HS-5 (cell line): Measurements from ENCODE around the gene PHYKPL.

ENCODE experiments used
- DNase-seq: peaks from one replicate; pipeline ENCODE4 v3.0.0-alpha.2; 2012; ENCODE audit warnings: low read depth

The PHYKPL gene

GRCh38 chr5:178232124-178232919 lies at the start of gene PHYKPL:
PHYKPL (minus strand) TSS chr5:178232802; CDS start chr5:178232550, 252 bp downstream.
- no peak for DNase-seq

GRCh38 chr5:178282391-178282790 lies 49.8 kb upstream of the PHYKPL start:
- DNase-seq: no peak

GRCh38 chr5:178281331-178281730 lies 48.7 kb upstream of the PHYKPL start:
- no peak for DNase-seq

DNA sequence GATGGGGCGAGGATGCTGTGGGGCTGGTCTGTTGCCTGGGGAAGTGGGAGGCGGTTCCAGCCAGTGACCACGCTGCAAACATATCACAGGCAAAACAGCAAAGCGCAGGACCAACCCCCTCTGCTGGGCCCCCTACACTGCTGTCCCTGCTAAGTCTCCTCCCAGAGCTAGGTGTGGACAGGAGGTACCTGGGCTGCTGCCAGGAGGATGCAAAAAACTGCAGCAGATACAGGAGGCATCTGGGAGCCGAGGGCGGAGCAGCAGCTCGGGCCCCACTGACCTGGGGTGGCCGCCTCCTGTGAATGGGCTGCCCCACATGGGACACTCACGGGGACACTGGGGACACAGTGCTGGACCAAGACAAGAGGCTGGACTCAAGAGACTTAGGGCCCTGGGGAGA lies 48.0 kb upstream of the PHYKPL start:
- DNase-seq: no peak

GRCh38 chr5:178279723-178280438 lies 47.3 kb upstream of the PHYKPL start:
- DNase-seq: peak; percentile 0

DNA sequence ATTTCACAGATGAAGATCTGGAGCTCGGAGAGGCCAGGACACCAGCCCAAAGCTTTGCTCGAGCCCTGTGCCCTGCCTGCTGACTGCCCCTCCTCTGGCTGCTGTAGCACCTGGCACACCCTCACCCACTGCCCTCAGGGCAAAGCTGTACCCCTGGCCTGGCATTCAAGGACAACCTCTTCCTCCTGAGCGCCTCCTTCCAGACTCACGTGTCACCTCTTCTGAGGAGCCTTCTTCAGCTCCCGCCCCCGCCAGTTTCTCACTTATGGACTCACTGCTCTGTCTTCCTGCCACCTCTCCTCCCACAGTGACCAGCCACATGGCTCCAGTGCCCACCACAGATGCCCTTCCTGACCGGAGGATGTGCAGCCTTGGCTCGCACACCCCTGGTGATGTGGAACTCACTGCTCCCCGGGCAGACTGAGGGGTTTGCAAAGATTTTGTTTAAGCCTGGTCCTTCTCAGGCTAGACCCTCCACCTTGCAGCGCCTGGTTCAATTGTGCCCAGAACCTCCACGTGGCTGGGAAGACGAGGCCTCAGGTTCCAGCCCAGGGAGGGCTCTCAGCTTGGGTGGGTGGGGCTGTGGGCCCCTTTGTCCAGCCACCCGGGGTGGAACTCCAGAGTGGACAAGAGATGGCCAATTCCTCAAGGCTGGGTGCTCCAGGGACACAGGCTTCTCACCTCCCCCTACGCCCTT lies 46.6 kb upstream of the PHYKPL start:
- DNase-seq: no peak

DNA sequence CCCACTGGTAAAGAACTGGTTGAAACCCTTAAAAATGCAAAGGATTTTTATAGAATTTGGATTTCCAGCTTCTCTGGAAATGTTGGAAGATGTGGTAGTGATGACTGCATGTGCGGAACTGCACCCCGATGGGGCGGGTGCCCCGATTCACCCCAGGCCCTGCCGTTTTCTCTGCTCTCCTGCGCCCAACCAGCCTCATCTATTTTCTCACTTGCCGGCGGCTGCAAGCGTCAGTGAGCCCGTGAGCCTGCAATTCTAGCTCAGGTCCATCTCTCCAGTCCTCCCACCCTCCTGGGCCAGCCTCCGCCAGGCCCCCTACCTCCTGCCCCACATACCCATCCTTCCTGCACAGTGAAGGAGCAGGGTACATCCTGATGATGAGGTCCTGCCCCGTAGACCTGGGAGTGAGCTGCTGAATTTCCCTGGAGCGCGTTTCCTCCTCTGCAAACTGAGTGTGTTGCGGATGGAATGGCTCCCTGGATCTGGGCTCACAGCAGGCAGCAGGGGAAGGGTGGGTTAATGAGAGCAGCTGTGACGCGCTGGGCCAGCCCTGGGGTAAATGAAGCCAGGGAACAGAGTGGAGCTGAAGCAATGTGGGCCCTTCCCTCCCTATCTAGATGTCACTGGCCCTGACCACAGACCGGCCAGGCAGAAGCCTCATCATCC lies 45.9 kb upstream of the PHYKPL start:
- DNase-seq: no peak

GRCh38 chr5:178277866-178278265 lies 45.3 kb upstream of the PHYKPL start:
- DNase-seq: no peak

GRCh38 chr5:178277346-178277745 lies 44.7 kb upstream of the PHYKPL start:
- no peak for DNase-seq

DNA sequence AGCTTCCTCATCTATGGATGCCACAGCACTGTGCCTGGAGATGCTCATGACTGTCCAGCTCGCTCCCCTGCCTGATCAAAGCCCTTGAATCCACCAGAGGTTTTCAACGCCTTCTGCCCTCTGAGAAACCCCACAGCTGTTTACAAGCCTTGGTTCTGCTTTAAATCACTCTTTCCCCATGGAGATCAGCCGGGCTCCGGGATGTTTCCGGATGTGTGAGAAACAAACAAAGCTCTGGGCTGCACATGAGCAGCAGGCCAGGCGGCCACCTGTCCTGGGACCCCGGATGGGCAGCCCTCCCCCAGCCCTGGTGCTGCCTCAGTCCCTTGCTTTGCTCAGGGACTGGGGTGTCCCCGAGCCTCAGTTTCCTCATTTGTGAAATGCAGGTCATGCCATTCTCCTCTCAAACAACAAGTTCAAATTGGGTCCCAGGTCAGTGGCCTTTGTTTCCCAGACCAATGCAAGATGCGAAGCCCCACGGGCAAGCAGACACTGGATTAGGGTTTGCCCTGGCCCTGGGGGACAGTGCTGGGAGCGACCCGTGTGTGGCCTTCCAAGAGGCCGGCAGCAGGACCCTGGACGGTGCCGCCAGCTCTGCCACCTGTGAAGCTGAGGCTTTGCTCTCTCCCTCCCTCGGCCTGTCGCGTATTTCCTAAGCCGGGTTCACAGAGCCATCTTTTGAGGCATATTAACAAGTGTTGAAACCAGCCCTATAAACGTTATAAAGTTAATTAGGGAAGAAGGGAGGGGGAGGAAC lies 42.4 kb upstream of the PHYKPL start:
- no peak for DNase-seq

DNA sequence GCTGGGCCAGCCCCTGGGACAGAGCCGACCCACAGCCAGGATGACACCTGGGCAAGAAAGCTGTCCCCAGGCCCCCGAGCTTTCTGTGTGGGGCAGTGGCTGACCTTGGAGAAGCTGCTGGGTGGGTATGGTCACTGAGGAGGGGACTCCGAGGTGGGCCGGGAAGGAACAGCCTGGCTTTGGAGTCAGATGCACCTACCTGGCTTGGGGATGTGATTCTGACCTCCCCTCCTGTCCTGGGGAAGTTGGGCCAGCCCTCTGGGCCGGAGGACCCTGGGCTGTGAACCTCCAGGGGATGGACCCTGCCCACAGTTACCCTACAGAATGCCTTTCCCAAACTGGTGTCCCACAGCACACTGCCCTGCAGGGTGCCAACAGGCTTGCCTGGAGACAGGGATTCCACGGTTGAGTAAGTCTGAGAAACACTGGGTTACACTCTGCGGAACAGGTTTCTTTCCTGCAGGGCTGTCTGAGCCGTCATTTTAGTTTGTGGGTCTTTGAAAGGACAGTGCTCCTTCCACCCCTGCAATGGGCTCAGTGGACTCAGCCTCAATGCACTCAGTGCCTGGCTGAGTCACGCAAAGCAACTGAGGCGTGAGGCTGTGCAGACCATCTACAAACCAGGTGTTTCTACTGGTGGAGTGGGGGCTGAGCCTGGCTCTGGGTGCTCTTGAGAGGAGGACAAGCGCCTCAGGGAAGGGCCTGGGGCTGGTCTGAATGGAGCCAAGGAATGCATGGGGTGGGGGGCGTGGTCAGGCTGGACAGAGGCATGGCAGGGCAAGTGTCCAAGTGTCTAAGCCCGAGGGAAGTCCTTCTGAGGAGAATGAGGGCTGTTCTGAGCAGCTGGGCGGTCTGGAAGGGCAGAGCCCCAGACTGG lies 41.3 kb upstream of the PHYKPL start:
- no peak for DNase-seq

DNA sequence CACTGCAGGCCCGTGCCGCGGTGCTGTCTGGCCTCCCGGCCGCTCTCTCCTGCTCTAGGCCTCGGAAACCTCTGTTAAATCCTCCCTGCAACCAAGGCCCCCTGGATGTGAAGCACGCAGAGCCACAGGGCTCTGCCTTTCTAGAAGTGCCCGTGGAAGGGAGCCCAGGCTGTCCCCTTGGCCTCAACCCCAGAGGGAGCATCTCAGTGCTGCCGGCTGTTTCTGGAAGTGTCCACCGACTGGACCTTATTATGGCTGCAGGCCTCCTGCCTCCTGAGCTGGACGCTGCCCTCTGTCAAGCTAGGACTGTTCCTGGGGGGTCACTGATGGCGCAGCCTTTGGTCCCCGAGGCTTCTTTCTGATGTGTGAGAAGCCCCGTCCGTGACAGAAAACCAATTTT lies 40.4 kb upstream of the PHYKPL start:
- DNase-seq: no peak

- DNase-seq: no peak
Observed at GRCh38 chr5:178272591-178272990, 40.0 kb upstream of the PHYKPL start.

- DNase-seq: no peak
Observed at GRCh38 chr5:178271726-178272479, 39.3 kb upstream of the PHYKPL start.

- DNase-seq: no peak
Observed at GRCh38 chr5:178271231-178271630, 38.6 kb upstream of the PHYKPL start.

GRCh38 chr5:178269499-178269898 lies 36.9 kb upstream of the PHYKPL start:
- DNase-seq: no peak

DNA sequence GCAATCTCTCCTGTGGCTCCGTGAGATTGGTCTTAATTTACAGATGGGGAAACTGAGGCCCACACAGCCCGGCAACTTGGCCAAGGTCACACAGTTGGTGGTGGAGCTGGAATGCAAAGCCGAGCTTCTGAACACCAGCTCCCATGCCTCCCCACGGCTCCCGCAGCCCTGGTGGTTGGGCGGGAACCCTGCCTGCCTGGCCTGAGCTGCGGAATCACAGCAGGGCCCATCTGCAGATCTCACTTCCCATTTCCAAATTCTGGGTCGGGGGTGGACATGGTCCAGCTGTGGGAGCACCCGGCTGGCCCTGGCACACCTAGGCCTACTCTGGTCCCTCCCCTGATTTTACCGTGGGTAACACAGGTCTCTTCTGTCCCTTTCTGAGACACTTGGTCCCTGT lies 35.3 kb upstream of the PHYKPL start:
- no peak for DNase-seq

DNA sequence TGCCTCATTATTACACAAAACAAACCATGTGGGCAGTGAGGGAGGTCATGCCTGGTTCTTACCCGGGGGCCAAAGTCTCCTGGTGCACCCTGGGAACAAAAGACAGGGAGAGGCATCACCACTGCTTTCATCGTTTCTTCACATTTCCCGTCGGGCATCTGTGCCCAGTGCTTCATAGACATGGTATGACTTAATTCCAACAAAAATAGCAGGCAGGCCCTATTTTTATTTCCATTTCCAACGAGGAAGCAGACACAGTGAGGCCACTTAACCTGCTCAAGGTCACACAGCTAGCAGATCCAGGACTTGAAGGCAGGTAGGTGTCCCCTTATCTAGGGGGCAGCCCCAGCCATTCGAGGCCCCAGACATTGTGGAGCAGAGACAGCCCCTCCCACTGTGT lies 34.6 kb upstream of the PHYKPL start:
- DNase-seq: no peak

GRCh38 chr5:178266581-178266980 lies 34.0 kb upstream of the PHYKPL start:
- no peak for DNase-seq

GRCh38 chr5:178265746-178266145 lies 33.1 kb upstream of the PHYKPL start:
- DNase-seq: no peak
